ENCODE data around the gene NDUFV1. TPM values are rescaled to one million over a fixed set of nuclear protein-coding genes. Genes with fewer than 3 reads are reported as not detected.

The NDUFV1 gene
- total and polyA plus RNA-seq, 9 of the 15 experiments (the other 6 are each of a cell fraction or from before 2014, with no cell fraction given), result 10.8 to 423 (median 209) TPM

DNA sequence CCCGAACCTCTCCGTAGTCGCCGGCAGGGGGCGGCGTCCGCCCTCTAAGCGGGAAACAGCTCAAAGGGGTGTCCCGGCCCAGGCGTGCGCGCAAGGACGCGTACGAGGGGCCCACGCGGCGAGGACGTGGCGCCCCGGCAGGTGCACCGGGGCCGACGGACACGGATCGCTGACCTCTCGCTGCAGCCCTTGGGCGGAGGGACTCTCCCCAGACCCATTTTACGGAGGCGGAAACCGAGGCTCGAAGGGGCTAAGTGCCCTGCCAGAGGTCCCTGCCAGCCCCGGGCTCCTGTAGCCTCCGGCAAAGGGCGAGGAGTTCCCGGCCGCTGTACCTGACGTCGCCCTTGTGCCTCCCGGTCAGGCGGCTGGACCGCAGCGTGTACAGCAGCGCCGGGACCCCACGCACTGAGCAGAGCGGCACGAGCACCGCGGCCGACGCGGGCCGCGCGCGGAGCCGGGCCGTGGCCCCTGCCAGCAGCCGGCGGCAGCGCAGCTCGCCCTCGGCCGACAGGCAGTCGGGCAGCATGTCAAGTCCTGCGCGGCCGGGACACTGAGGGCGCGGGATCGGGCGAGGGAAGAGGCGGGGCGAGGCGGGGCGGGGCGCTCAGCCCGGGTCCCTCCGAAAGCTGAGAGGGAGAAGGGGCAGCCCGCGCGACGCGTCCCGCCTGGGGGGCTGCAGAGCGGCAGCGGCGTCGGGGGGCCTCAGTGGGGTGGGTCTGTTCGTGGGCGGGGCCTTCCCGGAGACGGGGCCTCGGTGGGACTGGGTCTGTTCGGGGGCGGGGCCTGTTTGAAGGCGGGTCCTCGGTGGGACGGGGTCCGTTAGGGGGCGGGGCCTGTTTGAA lies 22.9 kb downstream of the NDUFV1 start, which contains the start of gene NUDT8 (continued):
- TF ChIP-seq, protein P1, sequence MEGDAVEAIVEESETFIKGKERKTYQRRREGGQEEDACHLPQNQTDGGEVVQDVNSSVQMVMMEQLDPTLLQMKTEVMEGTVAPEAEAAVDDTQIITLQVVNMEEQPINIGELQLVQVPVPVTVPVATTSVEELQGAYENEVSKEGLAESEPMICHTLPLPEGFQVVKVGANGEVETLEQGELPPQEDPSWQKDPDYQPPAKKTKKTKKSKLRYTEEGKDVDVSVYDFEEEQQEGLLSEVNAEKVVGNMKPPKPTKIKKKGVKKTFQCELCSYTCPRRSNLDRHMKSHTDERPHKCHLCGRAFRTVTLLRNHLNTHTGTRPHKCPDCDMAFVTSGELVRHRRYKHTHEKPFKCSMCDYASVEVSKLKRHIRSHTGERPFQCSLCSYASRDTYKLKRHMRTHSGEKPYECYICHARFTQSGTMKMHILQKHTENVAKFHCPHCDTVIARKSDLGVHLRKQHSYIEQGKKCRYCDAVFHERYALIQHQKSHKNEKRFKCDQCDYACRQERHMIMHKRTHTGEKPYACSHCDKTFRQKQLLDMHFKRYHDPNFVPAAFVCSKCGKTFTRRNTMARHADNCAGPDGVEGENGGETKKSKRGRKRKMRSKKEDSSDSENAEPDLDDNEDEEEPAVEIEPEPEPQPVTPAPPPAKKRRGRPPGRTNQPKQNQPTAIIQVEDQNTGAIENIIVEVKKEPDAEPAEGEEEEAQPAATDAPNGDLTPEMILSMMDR (IDR thresholded peaks at IDR 0.05 in 2 of 3, conservative IDR thresholded peaks at IDR 0.05 in 1 of 3; ENCODE audit: insufficient read depth in 2 of 3, low read depth in 1 of 3, low read length in 3 of 3), result peak; percentile 91 to 94 (median 93); a peak in 5 of 6 replicates
- TF ChIP-seq CAMTA2 (CRISPR knock-in tag; conservative IDR thresholded peaks at IDR 0.05) (no peak; the same call in 1 of the 2 replicates), FOXA1 (IDR thresholded peaks at IDR 0.05; ENCODE audit: borderline replicate concordance) (no peak), POLR2B (IDR thresholded peaks at IDR 0.05; ENCODE audit: low read depth, partially characterized antibody) (peak; percentile 21), SREBF1 (IDR thresholded peaks at IDR 0.05; ENCODE audit: borderline replicate concordance, low read depth, low read length) (no peak), SAFB (IDR thresholded peaks at IDR 0.05; ENCODE audit: borderline replicate concordance, low read depth, low read length) (peak; percentile 83), BHLHE40 (IDR thresholded peaks at IDR 0.05; ENCODE audit: low read length) (no peak), CBX5 (IDR thresholded peaks at IDR 0.05; ENCODE audit: borderline replicate concordance, low read depth) (no peak), SUPT5H (IDR thresholded peaks at IDR 0.05) (peak; percentile 55), ZNF830 (CRISPR knock-in tag; IDR thresholded peaks at IDR 0.05) (0 out of 2 replicates have a peak, but pooled peaks have one; percentile 69), SIN3A (IDR thresholded peaks at IDR 0.05; ENCODE audit: borderline replicate concordance in 2 of 2, control insufficient read depth in 1 of 2, low read depth in 2 of 2, low read length in 2 of 2) (0 out of 4 replicates have a peak, but pooled peaks of 1 of the 2 experiments have one; percentile 12), TAF1 (IDR thresholded peaks at IDR 0.05; ENCODE audit: control insufficient read depth, extremely low read depth, insufficient read depth, low read length, severe bottlenecking) (peak; percentile 54), PYGO2 (tag; IDR thresholded peaks at IDR 0.05) (no peak), TBP (optimal IDR thresholded peaks at IDR 0.05; ENCODE audit: low read depth, low read length) (peak; percentile 73)
- TF ChIP-seq, protein P2, sequence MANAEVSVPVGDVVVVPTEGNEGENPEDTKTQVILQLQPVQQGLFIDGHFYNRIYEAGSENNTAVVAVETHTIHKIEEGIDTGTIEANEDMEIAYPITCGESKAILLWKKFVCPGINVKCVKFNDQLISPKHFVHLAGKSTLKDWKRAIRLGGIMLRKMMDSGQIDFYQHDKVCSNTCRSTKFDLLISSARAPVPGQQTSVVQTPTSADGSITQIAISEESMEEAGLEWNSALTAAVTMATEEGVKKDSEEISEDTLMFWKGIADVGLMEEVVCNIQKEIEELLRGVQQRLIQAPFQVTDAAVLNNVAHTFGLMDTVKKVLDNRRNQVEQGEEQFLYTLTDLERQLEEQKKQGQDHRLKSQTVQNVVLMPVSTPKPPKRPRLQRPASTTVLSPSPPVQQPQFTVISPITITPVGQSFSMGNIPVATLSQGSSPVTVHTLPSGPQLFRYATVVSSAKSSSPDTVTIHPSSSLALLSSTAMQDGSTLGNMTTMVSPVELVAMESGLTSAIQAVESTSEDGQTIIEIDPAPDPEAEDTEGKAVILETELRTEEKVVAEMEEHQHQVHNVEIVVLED (CRISPR knock-in tag; IDR thresholded peaks at IDR 0.05), result peak; percentile 60
- TF ChIP-seq, protein P3, sequence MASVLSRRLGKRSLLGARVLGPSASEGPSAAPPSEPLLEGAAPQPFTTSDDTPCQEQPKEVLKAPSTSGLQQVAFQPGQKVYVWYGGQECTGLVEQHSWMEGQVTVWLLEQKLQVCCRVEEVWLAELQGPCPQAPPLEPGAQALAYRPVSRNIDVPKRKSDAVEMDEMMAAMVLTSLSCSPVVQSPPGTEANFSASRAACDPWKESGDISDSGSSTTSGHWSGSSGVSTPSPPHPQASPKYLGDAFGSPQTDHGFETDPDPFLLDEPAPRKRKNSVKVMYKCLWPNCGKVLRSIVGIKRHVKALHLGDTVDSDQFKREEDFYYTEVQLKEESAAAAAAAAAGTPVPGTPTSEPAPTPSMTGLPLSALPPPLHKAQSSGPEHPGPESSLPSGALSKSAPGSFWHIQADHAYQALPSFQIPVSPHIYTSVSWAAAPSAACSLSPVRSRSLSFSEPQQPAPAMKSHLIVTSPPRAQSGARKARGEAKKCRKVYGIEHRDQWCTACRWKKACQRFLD (CRISPR knock-in tag; IDR thresholded peaks at IDR 0.05), result peak; percentile 57; the same call in 1 of the 2 replicates
- TF ChIP-seq, protein P4, sequence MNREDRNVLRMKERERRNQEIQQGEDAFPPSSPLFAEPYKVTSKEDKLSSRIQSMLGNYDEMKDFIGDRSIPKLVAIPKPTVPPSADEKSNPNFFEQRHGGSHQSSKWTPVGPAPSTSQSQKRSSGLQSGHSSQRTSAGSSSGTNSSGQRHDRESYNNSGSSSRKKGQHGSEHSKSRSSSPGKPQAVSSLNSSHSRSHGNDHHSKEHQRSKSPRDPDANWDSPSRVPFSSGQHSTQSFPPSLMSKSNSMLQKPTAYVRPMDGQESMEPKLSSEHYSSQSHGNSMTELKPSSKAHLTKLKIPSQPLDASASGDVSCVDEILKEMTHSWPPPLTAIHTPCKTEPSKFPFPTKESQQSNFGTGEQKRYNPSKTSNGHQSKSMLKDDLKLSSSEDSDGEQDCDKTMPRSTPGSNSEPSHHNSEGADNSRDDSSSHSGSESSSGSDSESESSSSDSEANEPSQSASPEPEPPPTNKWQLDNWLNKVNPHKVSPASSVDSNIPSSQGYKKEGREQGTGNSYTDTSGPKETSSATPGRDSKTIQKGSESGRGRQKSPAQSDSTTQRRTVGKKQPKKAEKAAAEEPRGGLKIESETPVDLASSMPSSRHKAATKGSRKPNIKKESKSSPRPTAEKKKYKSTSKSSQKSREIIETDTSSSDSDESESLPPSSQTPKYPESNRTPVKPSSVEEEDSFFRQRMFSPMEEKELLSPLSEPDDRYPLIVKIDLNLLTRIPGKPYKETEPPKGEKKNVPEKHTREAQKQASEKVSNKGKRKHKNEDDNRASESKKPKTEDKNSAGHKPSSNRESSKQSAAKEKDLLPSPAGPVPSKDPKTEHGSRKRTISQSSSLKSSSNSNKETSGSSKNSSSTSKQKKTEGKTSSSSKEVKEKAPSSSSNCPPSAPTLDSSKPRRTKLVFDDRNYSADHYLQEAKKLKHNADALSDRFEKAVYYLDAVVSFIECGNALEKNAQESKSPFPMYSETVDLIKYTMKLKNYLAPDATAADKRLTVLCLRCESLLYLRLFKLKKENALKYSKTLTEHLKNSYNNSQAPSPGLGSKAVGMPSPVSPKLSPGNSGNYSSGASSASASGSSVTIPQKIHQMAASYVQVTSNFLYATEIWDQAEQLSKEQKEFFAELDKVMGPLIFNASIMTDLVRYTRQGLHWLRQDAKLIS (CRISPR knock-in tag; IDR thresholded peaks at IDR 0.05), result 0 out of 2 replicates have a peak, but pooled peaks have one; percentile 69
